NCI-H187 (cell line): ENCODE data around the gene CD46.

Experiments
- DNase-seq, 2 experiments: peaks; one replicate each; lab custom pipeline; 2025; lab: John Stamatoyannopoulos, UW

CD46 gene

DNA sequence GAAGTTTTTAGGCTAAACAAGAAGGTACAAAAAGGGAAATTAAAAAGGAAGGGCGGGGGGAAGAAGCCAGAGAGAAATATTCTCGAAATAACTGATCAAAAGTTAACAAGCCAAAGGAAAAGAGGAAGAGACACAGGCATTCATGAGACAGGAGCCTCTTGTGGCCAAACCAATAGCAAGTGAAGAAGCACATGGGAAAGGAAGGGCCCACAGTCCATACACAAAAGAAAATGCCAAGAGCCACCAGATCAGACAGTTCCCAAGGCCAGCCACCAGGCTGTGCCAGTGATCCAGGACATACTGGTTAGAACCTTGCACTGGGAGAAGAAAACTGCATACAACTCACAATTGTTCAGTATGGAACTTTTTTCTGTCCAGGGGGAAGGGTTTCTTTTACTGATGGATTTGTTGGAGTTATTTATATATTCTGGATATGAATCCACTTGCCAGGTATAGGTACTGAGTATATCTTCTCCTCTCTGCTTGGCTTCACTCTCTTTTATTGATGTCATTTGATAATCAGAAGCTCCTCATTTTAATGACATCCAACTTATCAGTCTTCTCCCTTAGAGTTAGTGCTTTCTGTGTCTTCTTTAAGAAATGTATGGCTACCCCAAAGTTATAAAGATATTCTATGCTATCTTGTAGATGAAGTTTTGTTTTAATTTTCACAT is 76.8 kb downstream of the CD46 start:
- DNase-seq, result no peak

DNA sequence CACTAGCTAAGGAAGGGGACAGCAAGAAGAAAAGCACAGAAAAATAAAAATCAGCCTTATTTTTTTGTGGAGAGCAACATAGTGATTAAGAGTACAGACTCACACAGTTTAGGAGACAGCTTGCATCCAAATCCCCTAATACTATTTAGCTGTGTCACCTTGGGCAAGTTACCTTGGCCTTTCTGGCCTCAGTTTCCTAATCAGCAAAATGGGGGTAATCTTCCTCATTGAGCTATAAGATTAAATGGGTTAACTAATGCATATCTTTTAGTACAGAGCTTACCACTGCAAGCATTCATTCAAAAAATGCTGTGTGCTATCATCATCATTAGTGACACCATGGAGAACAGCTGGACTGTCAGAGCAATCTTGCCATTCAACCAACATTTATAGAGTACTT is 77.7 kb downstream of the CD46 start:
- DNase-seq, result no peak

DNA sequence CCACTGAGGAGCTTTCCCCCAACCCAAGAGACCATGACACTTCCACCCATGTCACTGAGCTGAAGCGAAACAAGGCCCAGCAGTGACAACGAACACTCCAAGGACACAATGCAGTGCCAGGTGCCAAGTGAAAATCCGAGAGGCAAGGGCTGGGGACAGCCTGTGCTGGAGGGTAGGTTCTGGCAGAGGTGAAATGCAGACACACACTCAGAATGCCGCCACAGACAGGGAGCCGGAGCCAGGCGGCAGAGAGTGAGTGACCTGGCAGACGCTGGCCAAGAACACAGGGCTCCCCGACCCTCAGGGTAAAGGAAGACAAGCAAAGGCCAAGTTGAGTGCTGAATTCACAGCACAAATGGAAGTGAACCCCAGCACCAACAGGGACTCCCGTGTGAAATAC is 78.9 kb downstream of the CD46 start:
- DNase-seq, result no peak

DNA sequence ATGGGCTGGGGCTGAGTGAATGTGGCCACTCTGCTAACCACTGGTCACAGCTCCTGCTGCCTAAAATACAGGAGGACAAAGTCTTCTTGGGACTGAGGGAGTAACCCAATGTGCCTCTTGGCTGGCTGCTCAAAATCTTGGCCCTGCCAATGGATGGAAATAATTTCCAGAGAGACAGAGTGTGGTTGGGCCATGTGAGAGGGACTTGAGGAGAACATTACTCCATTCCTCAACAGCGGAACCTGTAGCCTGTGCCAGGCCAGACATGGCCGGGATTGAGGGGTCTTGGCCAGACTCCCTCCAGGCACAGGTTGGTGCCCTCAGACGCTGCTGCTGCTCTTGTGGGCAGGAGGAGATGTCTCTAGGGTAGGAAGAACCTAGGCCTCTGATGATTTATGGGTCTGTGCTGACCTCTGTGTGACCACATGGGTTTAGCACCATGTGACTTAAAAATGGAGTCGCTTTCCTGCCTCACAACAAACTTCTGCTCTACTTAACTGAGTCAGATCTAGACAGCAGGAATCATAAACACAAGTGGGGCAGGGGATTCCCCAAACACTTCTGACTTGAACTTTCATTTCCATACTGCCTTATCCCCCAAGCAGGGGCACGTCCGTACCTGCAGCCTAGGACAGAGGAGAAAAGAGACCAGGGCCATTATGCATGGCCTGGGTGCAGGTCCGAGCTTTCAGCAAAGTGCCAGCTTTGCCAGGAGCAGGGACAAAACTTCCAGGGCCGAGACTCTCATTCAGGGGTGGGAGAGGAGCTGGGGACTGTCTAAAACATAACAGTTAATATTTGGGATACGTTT is 79.9 kb downstream of the CD46 start:
- DNase-seq, result no peak

DNA sequence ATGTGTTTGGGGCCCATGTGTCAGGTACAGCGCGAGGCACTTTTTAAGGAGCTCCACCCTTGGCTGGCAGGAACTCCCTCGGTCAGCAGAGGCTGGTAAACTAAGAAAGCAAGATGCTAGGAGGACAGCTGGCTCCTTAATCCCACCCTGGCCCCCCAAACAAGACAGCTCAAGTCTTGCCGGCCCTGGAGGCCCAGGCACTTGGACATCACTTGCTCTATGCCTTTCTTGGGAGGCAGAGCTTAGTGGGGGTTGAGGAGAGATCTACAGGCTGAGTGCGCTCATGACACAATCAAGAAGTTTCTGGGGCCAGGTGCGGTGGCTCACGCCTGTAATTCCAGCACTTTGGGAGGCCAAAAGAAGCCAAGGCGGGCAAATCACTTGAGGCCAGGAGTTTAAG is 80.9 kb downstream of the CD46 start:
- DNase-seq, result no peak

GRCh38 chr1:207833381-207833780 is 81.5 kb downstream of the CD46 start:
- no peak for DNase-seq

- DNase-seq, result no peak
Observed at GRCh38 chr1:207833956-207834660, 82.3 kb downstream of the CD46 start.

- DNase-seq, result no peak
Observed at GRCh38 chr1:207835958-207836357, 84.1 kb downstream of the CD46 start.

DNA sequence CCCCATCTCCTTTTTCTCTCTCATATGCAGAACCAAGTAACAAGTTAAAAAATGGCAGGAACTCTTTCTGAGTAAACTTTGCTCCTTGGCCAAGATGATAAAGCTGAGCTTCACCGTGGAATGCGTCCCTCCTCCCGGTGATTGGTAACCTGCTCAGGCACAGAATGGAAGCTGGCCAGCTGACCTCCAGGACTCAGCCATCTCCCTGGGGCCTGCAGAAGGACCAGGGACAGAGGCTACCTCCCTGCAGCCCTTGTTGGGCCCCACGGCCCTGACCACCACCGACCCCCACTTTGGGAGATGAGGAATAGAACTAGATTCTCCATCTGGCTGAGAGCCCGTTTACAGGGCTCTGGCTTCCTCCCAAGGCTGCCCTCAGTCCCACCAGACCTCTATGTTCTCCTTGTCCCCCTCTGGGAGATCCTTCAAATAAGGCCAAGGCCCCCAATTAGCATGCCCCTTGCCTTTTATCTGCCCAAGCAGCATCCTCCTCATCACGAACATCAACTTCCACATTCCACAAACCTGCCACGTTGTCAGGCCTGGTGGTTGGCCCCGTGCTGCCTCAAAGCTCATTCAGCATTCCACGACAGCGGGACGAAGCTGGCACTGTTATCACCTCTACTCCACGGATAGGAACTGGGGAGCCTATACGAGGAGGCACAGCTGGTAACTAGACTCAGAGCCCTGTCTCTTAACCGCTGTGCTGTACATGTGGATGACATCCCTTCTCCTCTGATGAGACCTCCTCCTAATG is 84.9 kb downstream of the CD46 start:
- no peak for DNase-seq

- DNase-seq, result no peak
Observed at GRCh38 chr1:207837673-207838072, 85.8 kb downstream of the CD46 start.

GRCh38 chr1:207838156-207839082 is 86.6 kb downstream of the CD46 start:
- no peak for DNase-seq

DNA sequence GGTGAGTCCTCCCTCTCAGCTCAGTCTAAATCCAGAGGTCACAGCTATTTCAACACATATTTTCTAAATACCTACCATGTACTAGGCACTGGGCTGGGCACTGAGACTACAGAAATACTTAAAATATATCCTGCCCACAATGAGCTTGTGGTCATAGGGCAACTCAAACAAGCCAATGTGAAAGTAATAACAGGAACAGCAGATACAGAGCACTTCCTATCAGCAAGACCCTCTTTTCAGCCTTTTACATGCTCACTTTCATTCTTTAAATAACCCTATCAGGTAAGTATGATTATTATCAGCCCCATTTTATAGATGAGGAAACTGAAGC is 87.2 kb downstream of the CD46 start:
- DNase-seq, result no peak

DNA sequence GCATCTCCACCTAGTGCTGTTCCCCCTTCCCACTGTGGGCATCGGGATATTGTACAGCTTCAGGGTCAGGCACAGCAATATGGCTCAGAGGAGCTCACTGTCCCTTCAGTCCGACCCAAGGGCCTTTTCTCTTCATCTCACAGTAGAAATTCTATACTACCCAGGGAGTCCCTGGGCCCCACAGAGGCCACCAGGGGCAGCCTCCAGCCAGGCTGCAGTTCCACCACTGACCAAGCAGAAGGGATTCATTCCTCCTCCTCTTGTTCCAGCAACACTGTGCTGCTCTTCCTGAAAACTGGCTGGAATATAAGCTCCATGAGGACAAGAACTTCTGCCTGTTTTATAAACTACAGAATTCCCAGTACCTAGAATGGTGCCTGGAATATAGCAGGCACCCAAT is 88.5 kb downstream of the CD46 start:
- DNase-seq, result no peak

DNA sequence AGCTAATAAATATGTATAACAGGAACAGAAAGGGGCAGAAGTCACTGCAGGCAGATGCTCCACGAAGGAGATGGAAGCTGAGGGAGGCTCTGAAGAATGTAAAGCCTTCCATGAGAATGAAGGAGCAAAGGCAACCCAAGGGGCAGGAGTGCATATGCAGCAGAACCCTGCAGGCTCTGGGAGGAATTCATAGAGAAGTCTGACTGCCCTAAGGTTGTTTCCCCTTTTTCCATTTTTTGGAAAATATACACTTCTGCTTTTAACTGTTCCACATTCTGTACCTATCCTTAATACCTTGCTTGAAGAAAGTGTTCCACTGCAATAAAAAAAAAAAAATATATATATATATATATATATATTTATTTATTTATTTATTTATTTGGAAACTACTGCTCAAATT is 89.4 kb downstream of the CD46 start:
- no peak for DNase-seq

DNA sequence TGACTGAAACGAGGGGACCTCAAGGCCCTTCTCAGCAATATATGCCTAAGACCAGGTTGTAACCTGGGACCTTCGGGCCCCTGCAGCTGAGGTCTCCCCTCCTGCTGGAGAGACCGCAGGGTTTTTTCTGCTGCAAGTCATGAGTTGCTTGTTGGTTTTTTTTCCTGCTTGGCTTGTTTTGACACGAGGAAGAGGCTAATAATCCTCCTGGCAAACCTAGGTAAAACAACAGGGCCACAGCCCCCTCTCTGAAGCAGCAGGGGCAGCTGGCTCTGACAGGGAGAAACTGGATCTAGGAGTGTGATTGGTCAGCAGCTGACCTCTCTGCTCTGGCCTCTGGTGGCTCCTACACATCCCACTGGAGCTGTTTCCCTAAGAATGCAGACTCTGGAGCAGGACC is 90.0 kb downstream of the CD46 start:
- DNase-seq, result no peak

GRCh38 chr1:207842506-207842905 is 90.7 kb downstream of the CD46 start:
- no peak for DNase-seq

DNA sequence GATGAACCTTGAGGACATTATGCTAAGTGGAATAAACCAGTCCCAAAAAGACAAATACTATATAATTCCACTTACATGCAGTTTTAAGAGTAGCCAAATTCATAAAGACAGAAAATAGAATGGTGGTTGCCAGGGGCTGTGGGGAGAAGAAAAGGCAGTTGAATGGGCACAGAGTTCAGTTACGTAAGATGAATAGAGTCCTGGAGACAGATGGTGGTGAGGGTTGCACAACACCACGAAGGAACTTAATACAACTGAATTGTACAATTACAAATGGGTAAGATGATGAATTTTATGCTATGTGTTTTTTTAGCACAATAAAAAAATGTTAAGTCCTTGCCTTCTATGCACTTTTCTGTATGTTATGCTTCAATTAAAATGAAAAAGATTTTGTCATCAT is 92.5 kb downstream of the CD46 start:
- DNase-seq, result no peak
